Measurements from ENCODE around the gene MYO1A.
"Not testable (repeated sequence)": the region's sequence is repeated elsewhere in the genome, so short reads cannot be mapped to it uniquely, and the experiment has no call there.

MYO1A gene

DNA sequence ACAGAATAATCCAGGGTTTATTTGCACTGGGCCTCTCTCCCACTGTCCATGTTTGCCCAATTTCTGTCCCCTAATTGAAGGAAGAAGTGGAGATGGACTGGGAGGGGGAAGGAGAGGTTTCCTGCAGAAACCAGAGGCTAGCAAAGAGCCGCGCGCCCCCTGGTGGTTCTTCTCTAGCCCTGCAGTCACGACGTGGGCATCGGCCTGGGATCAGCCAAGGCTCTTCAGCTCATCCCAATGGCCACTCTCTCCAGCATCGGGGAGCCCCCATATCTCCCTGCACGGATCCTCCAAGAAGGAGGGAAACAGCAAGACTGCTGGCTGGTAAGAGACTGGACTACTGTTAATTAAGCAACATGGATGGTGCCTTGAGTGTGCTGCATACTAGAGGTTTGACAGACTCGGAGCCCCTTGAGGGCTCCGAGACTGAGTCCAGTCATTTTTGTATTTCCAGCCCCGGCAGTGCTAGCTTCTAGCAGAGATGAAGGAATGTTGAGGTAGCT is 62.3 kb downstream of the MYO1A start:
- Histone ChIP-seq H3K36me3 (ENCODE audit: control insufficient read depth in 1 of 2, insufficient read depth in 2 of 2, low read length in 2 of 2) (no peaks in the 10 kb centered on the region), H3K4me3 (ENCODE audit: low read depth in 1 of 2, low read length in 2 of 2) (no peak overlapping the region), H3K9me3 (ENCODE audit: control insufficient read depth in 1 of 2, low read length in 2 of 2) (no peaks in the 10 kb centered on the region), H3K27me3 (ENCODE audit: low read depth, low read length) (no peaks in the 10 kb centered on the region), H3K4me1 (ENCODE audit: control insufficient read depth in 1 of 2, insufficient read depth in 2 of 2, low read length in 2 of 2) (peaks cover 0 to 4% of the 10 kb centered on the region in 2 donors), H3K27ac (ENCODE audit: low read length) (no peak overlapping the region)

DNA sequence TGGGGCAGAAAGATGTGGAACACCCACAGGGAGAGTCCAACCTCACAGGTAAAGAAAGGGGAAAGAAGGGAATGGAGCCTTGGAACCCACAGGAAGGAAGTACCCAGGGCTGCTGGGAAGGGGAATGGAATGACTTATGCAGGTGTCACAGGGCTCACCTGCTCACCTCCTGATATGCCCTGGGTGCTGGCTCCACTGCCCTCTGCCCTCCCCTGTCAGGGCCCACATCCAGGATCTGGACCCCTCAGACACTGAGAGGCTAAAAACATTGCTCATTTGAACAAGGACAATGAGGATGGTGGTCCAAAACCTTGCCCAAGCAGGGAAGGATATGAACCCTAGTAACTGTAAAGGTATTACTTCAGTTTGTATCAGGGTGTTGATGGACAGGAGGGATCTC is 62.9 kb downstream of the MYO1A start:
- Histone ChIP-seq H3K4me3 (ENCODE audit: low read depth in 1 of 2, low read length in 2 of 2) (no peak overlapping the region), H3K4me1 (ENCODE audit: control insufficient read depth in 1 of 2, insufficient read depth in 2 of 2, low read length in 2 of 2) (peaks cover 0 to 4% of the 10 kb centered on the region in 2 donors), H3K9me3 (ENCODE audit: control insufficient read depth in 1 of 2, low read length in 2 of 2) (no peaks in the 10 kb centered on the region), H3K27me3 (ENCODE audit: low read depth, low read length) (no peaks in the 10 kb centered on the region), H3K27ac (ENCODE audit: low read length) (no peak overlapping the region), H3K36me3 (ENCODE audit: control insufficient read depth in 1 of 2, insufficient read depth in 2 of 2, low read length in 2 of 2) (no peaks in the 10 kb centered on the region)

GRCh38 chr12:56985714-56986113 is 64.2 kb downstream of the MYO1A start:
- not testable (repeated sequence) for H3K27ac ChIP-seq (ENCODE audit: low read length); H3K9me3 ChIP-seq (ENCODE audit: control insufficient read depth in 1 of 2, low read length in 2 of 2); H3K4me3 ChIP-seq (ENCODE audit: low read depth in 1 of 2, low read length in 2 of 2); H3K36me3 ChIP-seq (ENCODE audit: control insufficient read depth in 1 of 2, insufficient read depth in 2 of 2, low read length in 2 of 2); H3K27me3 ChIP-seq (ENCODE audit: low read depth, low read length); H3K4me1 ChIP-seq (ENCODE audit: control insufficient read depth in 1 of 2, insufficient read depth in 2 of 2, low read length in 2 of 2)

DNA sequence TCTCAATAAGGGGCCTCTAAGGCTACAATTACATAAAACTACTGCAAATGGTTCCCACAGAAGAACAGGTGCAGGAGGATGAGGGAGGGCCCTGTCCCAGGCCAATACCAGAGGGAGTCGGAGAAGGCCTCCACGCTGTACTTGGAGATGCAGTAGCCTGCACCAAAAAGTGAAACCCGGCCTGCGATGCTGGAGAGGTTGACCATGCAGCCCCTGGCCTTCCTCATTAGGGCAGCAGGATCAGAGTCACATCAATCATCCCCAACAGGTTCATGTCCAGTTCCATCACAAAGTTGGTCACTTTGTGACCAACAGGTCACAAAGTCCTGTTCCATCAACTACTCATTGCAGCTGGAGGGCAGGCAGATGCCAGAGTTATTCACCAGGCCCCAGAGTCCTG is 66.5 kb downstream of the MYO1A start:
- no peaks in the 10 kb centered on the region for H3K36me3 ChIP-seq (ENCODE audit: control insufficient read depth in 1 of 2, insufficient read depth in 2 of 2, low read length in 2 of 2)
- no peak overlapping the region for H3K4me3 ChIP-seq (ENCODE audit: low read depth in 1 of 2, low read length in 2 of 2)
- no peaks in the 10 kb centered on the region for H3K4me1 ChIP-seq (ENCODE audit: control insufficient read depth in 1 of 2, insufficient read depth in 2 of 2, low read length in 2 of 2)
- no peak overlapping the region for H3K27ac ChIP-seq (ENCODE audit: low read length)
- H3K27me3 ChIP-seq (ENCODE audit: low read depth, low read length): no peaks in the 10 kb centered on the region
- H3K9me3 ChIP-seq (ENCODE audit: control insufficient read depth in 1 of 2, low read length in 2 of 2): no peaks in the 10 kb centered on the region

- not testable (repeated sequence) for H3K4me3 ChIP-seq (ENCODE audit: low read depth in 1 of 2, low read length in 2 of 2); H3K9me3 ChIP-seq (ENCODE audit: control insufficient read depth in 1 of 2, low read length in 2 of 2); H3K4me1 ChIP-seq (ENCODE audit: control insufficient read depth in 1 of 2, insufficient read depth in 2 of 2, low read length in 2 of 2); H3K27me3 ChIP-seq (ENCODE audit: low read depth, low read length); H3K27ac ChIP-seq (ENCODE audit: low read length); H3K36me3 ChIP-seq (ENCODE audit: control insufficient read depth in 1 of 2, insufficient read depth in 2 of 2, low read length in 2 of 2)
These were observed 67.2 kb downstream of the MYO1A start for GRCh38 chr12:56982578-56983236.

DNA sequence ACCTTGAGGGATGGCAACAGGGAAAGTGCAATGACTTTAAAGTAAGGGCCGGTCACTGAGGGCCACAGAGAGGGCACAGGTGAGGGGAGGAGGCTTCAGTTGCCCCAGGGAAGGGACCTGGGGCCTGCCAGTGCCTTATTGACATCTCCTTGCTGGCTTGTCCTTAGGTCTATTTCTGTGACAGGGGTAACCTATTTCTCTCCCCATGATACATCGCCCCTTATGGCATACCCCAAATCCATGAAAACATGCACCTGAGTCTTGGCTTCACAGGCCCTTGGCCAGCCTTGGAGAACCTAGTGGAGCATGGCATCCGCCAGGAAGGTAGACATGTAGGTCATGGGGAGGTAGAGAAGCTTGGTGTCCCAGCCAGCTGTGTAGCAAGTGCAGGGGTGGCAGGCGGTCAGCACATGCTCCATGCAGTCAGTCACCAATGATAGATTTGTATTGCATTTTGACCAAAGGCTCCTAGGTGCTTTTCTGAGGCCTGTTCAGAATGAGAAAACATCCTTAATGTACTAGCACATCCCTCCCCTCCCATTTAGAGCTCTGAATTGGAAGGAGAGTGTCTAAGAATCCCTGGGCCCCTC is 68.9 kb downstream of the MYO1A start:
- H3K4me3 ChIP-seq (ENCODE audit: low read depth in 1 of 2, low read length in 2 of 2): no peak overlapping the region
- no peak overlapping the region for H3K27ac ChIP-seq (ENCODE audit: low read length)
- H3K9me3 ChIP-seq (ENCODE audit: control insufficient read depth in 1 of 2, low read length in 2 of 2): no peaks in the 10 kb centered on the region
- H3K4me1 ChIP-seq (ENCODE audit: control insufficient read depth in 1 of 2, insufficient read depth in 2 of 2, low read length in 2 of 2): no peaks in the 10 kb centered on the region
- no peaks in the 10 kb centered on the region for H3K36me3 ChIP-seq (ENCODE audit: control insufficient read depth in 1 of 2, insufficient read depth in 2 of 2, low read length in 2 of 2)
- no peaks in the 10 kb centered on the region for H3K27me3 ChIP-seq (ENCODE audit: low read depth, low read length)

- Histone ChIP-seq H3K4me3 (ENCODE audit: low read depth in 1 of 2, low read length in 2 of 2) (no peak overlapping the region), H3K27ac (ENCODE audit: low read length) (no peak overlapping the region), H3K4me1 (ENCODE audit: control insufficient read depth in 1 of 2, insufficient read depth in 2 of 2, low read length in 2 of 2) (no peaks in the 10 kb centered on the region), H3K36me3 (ENCODE audit: control insufficient read depth in 1 of 2, insufficient read depth in 2 of 2, low read length in 2 of 2) (no peaks in the 10 kb centered on the region), H3K27me3 (ENCODE audit: low read depth, low read length) (no peaks in the 10 kb centered on the region), H3K9me3 (ENCODE audit: control insufficient read depth in 1 of 2, low read length in 2 of 2) (no peaks in the 10 kb centered on the region)
These were observed 69.7 kb downstream of the MYO1A start for GRCh38 chr12:56980268-56980667.

GRCh38 chr12:56979628-56980027 is 70.3 kb downstream of the MYO1A start:
- Histone ChIP-seq H3K4me3 (ENCODE audit: low read depth in 1 of 2, low read length in 2 of 2) (no peak overlapping the region), H3K27ac (ENCODE audit: low read length) (no peak overlapping the region), H3K4me1 (ENCODE audit: control insufficient read depth in 1 of 2, insufficient read depth in 2 of 2, low read length in 2 of 2) (no peaks in the 10 kb centered on the region), H3K27me3 (ENCODE audit: low read depth, low read length) (no peaks in the 10 kb centered on the region), H3K9me3 (ENCODE audit: control insufficient read depth in 1 of 2, low read length in 2 of 2) (no peaks in the 10 kb centered on the region), H3K36me3 (ENCODE audit: control insufficient read depth in 1 of 2, insufficient read depth in 2 of 2, low read length in 2 of 2) (no peaks in the 10 kb centered on the region)

Data from muscle layer of duodenum (tissue), 2 donors.